ENCODE results near the gene UGT1A6.

- TF ChIP-seq, protein P1, sequence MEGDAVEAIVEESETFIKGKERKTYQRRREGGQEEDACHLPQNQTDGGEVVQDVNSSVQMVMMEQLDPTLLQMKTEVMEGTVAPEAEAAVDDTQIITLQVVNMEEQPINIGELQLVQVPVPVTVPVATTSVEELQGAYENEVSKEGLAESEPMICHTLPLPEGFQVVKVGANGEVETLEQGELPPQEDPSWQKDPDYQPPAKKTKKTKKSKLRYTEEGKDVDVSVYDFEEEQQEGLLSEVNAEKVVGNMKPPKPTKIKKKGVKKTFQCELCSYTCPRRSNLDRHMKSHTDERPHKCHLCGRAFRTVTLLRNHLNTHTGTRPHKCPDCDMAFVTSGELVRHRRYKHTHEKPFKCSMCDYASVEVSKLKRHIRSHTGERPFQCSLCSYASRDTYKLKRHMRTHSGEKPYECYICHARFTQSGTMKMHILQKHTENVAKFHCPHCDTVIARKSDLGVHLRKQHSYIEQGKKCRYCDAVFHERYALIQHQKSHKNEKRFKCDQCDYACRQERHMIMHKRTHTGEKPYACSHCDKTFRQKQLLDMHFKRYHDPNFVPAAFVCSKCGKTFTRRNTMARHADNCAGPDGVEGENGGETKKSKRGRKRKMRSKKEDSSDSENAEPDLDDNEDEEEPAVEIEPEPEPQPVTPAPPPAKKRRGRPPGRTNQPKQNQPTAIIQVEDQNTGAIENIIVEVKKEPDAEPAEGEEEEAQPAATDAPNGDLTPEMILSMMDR (IDR thresholded peaks at IDR 0.05): no peak
- no peak for TF ChIP-seq POLR2A (IDR thresholded peaks at IDR 0.05)
Observed at GRCh38 chr2:233799716-233800115, 107.0 kb downstream of the UGT1A6 start.
